Renal cortex interstitium (tissue), 11 donors: Measurements from ENCODE around the gene OVOL1. TPM values are rescaled to one million over a fixed set of nuclear protein-coding genes. Genes with fewer than 3 reads are reported as not detected.
A peak's percentile ranks its signal among the peaks of the same experiment; 100 is the strongest.

Experiments
- DNase-seq, 11 donors: peaks; one replicate each; pipeline ENCODE4 v3.0.0-alpha.2; 2013; ENCODE audit warnings: low read depth in 9 of 11, low spot score in 4 of 11; ENCODE audit errors: extremely low read depth in 1 of 11
- polyA plus RNA-seq, 3 donors: library from polyadenylated mRNA; unstranded; fragments of 120-200 nt; gene quantifications; one replicate each; pipeline ENCODE4 v1.2.1, GENCODE V29; 2013; ENCODE audit not compliant: insufficient read length in 3 of 3

The OVOL1 gene
- polyA plus RNA-seq, 3 donors, result 9.6 to 15.0 (median 14.0) TPM

GRCh38 chr11:65787649-65788622 lies 1.1 kb downstream of the OVOL1 start:
- DNase-seq, result peak in 2 of 11 donors; percentile 43 to 74

DNA sequence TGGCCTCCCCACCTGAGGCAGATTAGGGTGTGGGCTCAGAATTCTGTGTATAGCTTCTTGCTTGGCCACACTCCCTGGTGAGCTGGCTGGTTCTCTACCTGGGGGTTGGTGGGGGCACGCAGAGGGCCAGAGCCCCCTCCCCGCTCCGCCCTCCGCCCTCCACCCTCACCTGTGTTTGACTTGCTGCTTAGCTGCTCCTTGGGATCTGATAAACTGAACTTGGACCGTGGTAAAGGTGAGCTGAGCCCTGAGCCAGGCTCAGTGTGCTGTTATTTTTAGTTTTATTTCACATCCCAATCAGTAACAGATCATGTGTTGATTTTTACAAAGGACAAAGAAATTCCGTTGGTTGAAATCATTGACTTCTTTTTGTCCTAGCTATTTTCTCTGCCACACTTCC lies 2.0 kb downstream of the OVOL1 start:
- DNase-seq, result no peak

DNA sequence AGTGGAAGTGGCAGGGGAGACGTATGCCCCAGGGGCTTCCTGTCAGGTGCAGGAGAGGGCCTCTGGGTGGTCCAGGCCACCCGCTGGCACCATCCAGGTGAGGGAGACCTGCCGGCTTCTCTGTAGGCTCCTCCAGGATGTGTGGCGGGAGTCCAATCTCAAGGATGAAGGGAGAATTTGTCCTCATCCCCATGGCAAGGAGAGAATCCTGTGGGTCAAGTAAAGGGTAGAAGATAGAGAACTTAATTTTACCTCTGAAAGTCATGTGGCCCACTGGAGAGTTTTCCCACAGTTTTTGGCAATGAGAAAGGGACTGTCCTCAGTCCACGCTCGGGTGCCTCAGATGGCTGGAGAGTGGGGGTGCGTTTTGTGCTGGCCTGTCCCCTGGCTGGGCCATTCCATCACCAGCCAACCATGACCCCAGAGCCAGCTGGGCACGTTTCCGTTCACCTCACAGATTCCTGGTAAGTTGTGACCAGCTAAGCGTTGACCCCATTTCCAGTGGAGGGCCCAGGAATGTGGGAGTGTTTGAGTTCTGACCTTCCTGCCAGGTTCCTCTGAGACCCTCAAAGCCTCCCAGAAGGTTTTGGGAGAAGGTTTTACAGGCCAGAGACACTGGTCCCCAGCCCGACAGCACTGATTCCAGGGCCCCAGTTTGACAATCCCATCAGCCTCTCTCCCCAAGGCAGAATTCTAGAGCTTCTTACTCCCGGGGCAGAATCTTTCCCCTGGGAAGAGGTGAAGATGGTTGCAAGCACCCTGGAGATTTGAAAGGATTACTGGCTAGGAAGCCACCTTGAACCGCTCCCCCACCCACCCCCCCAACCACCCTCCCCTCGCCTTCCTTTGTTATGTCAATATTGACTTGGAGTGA lies 2.6 kb downstream of the OVOL1 start:
- DNase-seq, result no peak

DNA sequence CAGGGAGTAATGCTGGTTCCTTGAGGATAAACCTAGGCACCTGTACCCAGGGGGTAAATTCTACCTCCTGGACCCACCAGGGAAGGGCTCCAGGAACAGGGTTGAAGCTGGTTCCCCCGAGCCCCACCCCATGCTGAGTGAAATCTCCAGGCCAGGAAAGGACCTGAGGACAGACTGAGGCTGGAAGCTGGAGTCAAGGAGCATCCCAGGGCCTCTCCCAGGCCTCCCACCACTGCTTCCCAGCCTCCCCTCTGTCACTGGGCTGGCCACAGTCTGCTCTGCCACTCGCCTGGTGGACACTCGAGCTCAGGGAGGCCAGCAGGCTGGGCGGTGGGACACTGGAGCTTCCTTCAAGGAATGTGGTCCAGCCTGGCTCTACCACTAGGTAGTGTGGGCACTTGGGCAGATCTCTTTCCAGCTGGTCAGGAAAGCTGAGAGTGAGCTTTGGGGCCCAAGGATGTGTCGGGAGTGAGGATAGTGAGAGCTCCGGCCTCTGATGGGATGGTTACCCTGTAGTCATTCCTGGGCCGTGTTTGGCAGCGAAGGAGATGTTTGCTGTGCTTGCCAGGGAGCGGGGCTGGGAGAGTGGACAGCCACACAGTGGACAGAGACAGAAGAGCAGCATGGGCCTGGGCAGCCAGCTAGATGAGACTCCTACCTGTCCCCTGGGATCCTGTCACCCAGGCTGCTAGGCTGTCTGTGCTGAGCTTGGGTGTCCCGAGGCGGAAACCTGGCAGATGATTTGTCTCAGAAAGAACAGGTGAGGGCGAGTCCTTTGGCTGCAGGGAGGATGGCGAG lies 3.4 kb downstream of the OVOL1 start:
- no peak for DNase-seq

- no peak for DNase-seq
Observed at GRCh38 chr11:65790902-65791650, 4.2 kb downstream of the OVOL1 start.

GRCh38 chr11:65791719-65792213 lies 4.9 kb downstream of the OVOL1 start:
- DNase-seq, result no peak

DNA sequence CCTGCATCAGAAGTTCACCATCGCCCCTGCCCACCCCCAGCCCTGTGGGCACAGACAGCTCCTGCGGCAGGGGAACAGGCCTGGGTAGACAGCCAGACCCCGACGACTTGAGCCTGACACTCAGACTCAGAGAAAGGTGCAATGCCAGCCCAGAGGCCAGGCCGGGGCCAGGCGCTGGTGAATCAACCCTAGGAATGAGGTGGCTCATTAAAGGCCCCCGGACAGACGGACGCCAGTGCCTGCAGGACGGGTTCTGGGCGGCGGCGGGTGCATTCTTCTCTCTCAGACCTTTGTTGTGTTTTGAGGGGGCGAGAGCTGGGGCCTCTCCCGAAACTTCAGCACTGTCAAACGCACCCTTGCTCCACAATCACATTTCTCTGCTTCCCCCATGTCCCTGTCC lies 5.6 kb downstream of the OVOL1 start:
- DNase-seq, result no peak

DNA sequence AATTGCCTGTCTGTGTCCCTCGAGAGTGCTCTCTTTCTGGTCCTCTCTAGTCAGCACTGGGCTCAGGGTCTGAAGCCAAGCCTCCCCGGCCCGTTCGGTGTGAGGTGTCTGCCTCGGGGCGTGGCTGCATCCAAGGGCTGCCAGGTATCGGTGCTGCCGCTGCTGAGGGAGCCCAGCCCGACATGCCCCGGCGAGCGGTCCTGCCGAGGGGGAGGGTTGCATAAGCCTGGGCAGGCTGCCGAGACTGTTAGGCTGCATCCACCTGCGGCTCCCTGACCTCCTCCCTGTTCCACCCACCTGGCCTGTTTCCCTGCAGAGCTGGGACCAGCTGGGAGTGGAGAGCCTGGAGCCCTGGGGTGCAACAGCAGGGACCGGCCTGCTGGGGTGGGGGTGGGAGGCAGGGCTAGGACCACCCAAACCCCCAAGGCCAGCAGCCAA lies 6.3 kb downstream of the OVOL1 start:
- DNase-seq, result no peak

- DNase-seq, result no peak
Observed at GRCh38 chr11:65793625-65794400, 7.0 kb downstream of the OVOL1 start.

DNA sequence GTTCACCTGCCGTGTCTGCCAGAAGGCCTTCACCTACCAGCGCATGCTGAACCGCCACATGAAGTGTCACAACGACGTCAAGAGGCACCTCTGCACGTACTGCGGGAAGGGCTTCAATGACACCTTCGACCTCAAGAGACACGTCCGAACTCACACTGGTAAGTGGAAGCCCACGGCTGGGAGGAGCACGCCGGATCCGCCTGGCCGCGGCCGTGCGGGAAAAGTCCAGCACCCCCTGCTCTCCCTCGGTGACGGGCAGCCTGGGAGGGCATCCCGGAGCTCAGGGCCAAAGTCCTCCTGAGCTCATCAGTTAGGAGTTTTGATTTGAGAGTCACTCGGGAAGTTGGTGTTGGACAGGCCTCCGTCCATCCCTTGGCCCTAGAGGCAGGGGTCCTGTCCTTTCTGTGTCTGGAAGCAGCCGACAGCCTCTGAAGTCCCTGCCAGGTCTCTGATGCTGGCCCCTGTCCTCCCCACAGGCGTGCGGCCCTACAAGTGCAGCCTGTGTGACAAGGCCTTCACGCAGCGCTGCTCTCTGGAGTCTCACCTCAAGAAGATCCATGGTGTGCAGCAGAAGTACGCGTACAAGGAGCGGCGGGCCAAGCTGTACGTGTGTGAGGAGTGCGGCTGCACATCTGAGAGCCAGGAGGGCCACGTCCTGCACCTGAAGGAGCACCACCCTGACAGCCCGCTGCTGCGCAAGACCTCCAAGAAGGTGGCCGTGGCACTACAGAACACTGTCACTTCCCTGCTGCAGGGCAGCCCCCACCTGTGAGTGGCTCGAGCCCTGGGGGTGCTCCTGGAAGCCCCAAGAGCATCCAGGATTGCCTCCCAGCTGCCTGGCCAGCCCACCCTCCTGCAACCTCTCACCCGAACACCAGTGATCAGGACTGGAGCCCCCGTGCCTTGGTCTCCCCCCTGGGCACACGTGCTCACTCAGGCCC lies 8.0 kb downstream of the OVOL1 start:
- DNase-seq, result no peak

- DNase-seq, result no peak
Observed at GRCh38 chr11:65796726-65797601, 10.1 kb downstream of the OVOL1 start.

GRCh38 chr11:65797711-65798110 lies 10.8 kb downstream of the OVOL1 start:
- no peak for DNase-seq

- DNase-seq, result no peak
Observed at GRCh38 chr11:65798882-65799281, 12.0 kb downstream of the OVOL1 start.

GRCh38 chr11:65801153-65801987 lies 14.5 kb downstream of the OVOL1 start:
- no peak for DNase-seq

DNA sequence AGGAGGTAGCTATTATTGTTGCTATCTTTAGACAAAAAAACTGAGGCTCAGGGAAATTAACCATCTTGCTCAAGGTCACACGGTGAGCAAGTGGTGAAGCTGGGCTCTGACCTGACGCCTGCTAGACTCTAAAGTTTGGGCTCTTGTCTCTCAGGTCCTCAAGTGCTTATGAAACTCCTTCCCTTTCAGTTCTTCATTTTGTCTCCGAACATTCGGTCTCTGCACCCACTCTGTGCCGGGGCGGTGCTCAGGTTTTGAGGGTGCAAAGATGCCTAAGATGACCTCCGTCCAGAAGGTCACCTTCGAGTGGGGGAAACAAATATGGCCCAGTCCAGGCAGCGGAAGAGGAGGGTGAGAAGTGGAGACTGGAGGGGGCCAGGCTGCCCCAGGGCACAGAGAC lies 16.0 kb downstream of the OVOL1 start:
- no peak for DNase-seq
